BJ (cell line): ENCODE results near the gene SLC34A1. TPM values are rescaled to one million over a fixed set of nuclear protein-coding genes. Genes with fewer than 3 reads are reported as not detected.

Experiments used
- CTCF ChIA-PET: fragments of 350-600 bp; formaldehyde crosslinking; extraction: SDS; loops from one replicate; lab custom pipeline; 2021; ENCODE audit warnings: antibody characterized with exemption, inconsistent platforms; lab: Yijun Ruan, JAX
- POLR2A ChIA-PET: fragments of 300-600 bp; sonication (Branson Sonifier 250); formaldehyde crosslinking; extraction: SDS; loops from one replicate; lab custom pipeline; 2021; ENCODE audit warnings: antibody characterized with exemption; lab: Charles Lee
- DNase-seq: peaks from one replicate; pipeline ENCODE4 v3.0.0-alpha.2; 2011; ENCODE audit warnings: low read depth
- H3K27me3 ChIP-seq: 2 replicates; pipeline ENCODE4 v1.6.0; 2011; ENCODE audit warnings: low read length; ENCODE audit not compliant: control insufficient read depth, insufficient read depth
- H3K36me3 ChIP-seq: 2 replicates; pipeline ENCODE4 v1.5.1; 2011; ENCODE audit warnings: low read length; ENCODE audit not compliant: control insufficient read depth, insufficient read depth
- H3K4me3 ChIP-seq: 2 replicates; pipeline ENCODE4 v1.5.1; 2011; ENCODE audit warnings: low read depth, mild to moderate bottlenecking, control low read depth, low read length
- CTCF ChIP-seq: IDR thresholded peaks from 2 replicates; pipeline ENCODE4 v1.5.1; 2011; ENCODE audit warnings: low read depth, mild to moderate bottlenecking, control low read depth, inconsistent platforms, low read length, moderate library complexity; ENCODE audit not compliant: insufficient read depth
- polyA plus RNA-seq: library from polyadenylated mRNA; depleted of rRNA; stranded (reverse); fragments of >200 nt; gene quantifications from 2 replicates; pipeline ENCODE4 v1.2.3, GENCODE V29; 2011

Gene SLC34A1
- polyA plus RNA-seq, 1 experiment = not detected

GRCh38 chr5:177387405-177387804 is 3.2 kb downstream of the SLC34A1 start:
- no peak for TF ChIP-seq CTCF
- DNase-seq = no peak
- no peak overlapping the region for H3K4me3 ChIP-seq
- peaks cover 19% of the 10 kb centered on the region for H3K27me3 ChIP-seq
- CTCF ChIA-PET = interaction anchor here (1.0 to 9.6 kb wide), 5 partner anchors 14 to 70 kb away, joined by 3 to 217 read pairs (median 3); partner anchors contain the start of gene PRR7
- POLR2A ChIA-PET = no interaction called here
- no peaks in the 10 kb centered on the region for H3K36me3 ChIP-seq

GRCh38 chr5:177388521-177389052 is 4.4 kb downstream of the SLC34A1 start:
- CTCF ChIA-PET = interaction anchor here (1.1 to 9.6 kb wide), 12 partner anchors 11 to 276 kb away, joined by 3 to 217 read pairs (median 16); partner anchors contain the start of genes F12, PDLIM7, PFN3 and PRR7
- POLR2A ChIA-PET = no interaction called here
- DNase-seq = no peak
- H3K36me3 ChIP-seq = no peaks in the 10 kb centered on the region
- H3K4me3 ChIP-seq = no peak overlapping the region
- peaks cover 15% of the 10 kb centered on the region for H3K27me3 ChIP-seq
- TF ChIP-seq CTCF = no peak

DNA sequence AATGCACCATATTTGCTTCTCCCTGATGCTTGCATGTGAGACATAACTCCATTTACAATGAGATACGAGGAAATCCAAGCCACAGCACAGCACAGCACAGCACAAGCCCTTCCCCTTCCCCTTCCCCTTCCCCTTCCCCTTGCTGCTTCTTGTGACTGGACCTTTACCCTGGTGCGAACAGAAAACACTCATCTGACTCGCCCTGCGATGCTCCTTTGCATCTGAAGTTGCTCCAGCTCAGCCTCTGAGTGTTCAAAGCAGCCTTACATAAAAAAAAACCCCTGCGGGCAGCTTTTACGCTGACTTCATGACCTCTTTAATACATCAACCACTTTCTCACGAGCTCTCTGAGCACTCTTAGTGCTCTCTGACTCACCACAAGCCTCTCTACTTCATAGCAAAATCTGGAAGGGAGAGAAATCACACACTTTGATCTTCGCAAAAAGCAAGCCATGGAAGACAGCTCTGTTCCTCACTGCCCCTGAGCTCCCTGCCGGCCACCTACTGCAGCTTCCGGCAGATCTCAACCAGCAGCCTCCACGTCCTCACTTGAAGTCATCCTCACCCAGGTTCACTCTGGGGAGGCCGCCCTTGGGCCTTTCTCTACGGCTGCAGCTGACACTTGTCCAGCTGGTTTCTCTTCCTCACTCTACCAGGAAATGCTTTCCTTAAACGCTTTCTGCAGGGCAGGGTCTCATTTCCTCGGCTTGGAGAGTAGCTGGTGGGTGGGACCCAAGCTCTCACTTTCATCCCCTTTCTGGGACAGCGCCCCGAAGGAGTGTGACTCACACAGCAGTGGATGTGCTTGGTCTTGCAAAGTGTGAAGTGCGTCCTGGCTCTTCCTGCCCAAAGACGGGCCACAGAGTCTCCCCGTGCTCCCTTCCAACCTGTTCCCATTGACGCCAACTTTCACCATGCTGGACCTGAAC is 5.3 kb downstream of the SLC34A1 start:
- DNase-seq = peak; percentile 86
- H3K36me3 ChIP-seq = no peaks in the 10 kb centered on the region
- CTCF ChIA-PET = interaction anchor here (0.9 to 9.6 kb wide), 28 partner anchors 8 to 304 kb away, joined by 3 to 217 read pairs (median 4); partner anchors contain the start of genes F12, GRK6, PDLIM7 and PFN3
- POLR2A ChIA-PET = interaction anchor here (0.8 kb wide), 1 partner anchor 108 kb away, joined by 3 read pairs; no protein-coding TSS in a partner anchor
- no peak overlapping the region for H3K4me3 ChIP-seq
- H3K27me3 ChIP-seq = peaks cover 14% of the 10 kb centered on the region
- TF ChIP-seq CTCF = 0 out of 2 replicates have a peak, but pooled peaks have one; percentile 11

- Histone ChIP-seq H3K27me3 (peaks cover 11% of the 10 kb centered on the region), H3K36me3 (no peaks in the 10 kb centered on the region), H3K4me3 (no peak overlapping the region)
- CTCF ChIA-PET = interaction anchor here (0.6 to 9.6 kb wide), 35 partner anchors 8 to 305 kb away, joined by 3 to 217 read pairs (median 4); partner anchors contain the start of genes DOK3, F12, GRK6 and PDLIM7
- peak; percentile 95 for TF ChIP-seq CTCF
- POLR2A ChIA-PET = no interaction called here
- no peak for DNase-seq
These were observed 6.4 kb downstream of the SLC34A1 start for GRCh38 chr5:177390363-177391300.
